ENCODE measurements around the gene FCER1A.

GRCh38 chr1:159302095-159302494, at the start of gene FCER1A:
- TF ChIP-seq CTCF (conservative IDR thresholded peaks at IDR 0.05; ENCODE audit: low read depth, low read length) (no peak), EZH2 (IDR thresholded peaks at IDR 0.05; ENCODE audit: borderline replicate concordance, low read depth, low read length, poor library complexity, severe bottlenecking) (no peak)

All from A673 (cell line).